GM12872 (cell line): ENCODE data around the gene PSMB2.

ENCODE experiments used
- TF ChIP-seq, protein P1 (sequence below): IDR thresholded peaks from 3 replicates; pipeline ENCODE4 v1.5.1; 2011; ENCODE audit warnings: low read depth, mild to moderate bottlenecking, low read length, moderate library complexity; ENCODE audit not compliant: insufficient read depth

PSMB2 gene

DNA sequence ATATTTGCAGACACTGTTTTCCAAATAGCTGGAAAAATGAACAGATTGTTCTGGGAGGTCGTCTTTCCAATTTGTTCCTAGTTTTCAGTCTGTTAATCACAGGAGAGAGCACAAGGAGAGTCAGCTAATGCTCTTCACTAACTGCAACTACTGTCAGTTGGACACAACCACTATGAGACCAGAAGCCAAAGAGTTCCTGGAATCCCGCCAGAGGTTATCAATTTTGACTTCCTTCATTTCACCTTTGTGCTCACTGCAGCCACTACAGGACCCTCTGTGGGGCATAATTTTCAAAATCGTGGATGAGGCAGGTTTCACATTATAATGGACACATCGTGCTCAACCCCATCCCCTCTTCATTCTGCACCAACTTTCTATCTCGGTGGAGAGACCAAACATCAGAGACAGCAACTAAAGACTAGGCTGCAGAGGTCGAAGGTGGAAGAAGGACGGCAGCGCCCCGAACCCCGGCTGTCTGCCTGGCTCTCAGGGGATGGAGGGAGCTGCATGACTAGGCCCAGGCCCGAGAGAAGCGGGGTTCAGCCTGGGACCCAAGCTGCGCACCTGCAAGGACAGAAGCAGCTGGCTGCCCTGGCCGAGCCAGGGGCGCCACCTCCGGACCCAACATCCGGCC is 84.7 kb downstream of the PSMB2 start:
- TF ChIP-seq, protein P1, sequence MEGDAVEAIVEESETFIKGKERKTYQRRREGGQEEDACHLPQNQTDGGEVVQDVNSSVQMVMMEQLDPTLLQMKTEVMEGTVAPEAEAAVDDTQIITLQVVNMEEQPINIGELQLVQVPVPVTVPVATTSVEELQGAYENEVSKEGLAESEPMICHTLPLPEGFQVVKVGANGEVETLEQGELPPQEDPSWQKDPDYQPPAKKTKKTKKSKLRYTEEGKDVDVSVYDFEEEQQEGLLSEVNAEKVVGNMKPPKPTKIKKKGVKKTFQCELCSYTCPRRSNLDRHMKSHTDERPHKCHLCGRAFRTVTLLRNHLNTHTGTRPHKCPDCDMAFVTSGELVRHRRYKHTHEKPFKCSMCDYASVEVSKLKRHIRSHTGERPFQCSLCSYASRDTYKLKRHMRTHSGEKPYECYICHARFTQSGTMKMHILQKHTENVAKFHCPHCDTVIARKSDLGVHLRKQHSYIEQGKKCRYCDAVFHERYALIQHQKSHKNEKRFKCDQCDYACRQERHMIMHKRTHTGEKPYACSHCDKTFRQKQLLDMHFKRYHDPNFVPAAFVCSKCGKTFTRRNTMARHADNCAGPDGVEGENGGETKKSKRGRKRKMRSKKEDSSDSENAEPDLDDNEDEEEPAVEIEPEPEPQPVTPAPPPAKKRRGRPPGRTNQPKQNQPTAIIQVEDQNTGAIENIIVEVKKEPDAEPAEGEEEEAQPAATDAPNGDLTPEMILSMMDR = no peak

DNA sequence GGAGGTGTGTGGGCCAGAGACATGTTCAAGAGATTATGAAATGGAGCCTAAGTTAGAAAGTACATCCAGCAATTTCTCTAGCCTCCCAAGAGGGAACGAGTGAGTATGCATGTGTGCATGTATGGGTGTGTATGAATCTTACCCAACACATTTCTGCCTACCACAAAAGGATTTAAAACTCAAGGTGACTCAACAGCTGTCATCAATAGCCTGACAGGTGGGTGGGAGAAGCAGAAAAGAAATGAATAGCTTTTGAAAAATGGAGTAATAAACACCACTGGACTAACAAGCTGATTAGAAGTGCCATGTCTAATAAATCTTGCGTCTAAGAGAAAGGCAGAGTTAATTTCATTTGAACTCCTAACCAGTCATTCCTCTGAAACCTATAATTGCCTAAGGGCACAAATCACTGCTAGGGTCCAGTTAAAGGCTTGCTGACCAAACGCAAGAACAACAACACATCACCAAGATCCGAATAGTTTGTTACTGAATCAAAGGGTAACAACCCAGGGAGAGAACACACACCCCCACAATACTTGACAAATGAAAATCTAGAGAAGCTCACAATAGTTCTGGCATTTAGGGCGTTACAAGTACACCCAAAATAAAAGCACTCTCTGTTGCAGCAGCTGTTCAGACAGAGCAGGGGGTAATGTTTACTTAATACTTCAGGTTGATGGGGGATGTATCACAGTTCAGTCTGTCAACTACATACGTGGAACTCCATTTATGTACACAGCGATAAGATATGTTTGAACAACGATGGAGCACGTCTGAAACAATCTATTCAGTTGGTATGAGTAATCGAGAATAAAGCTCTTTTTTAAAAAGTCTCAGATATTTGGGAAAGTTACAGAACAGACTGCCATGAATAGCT is 85.5 kb downstream of the PSMB2 start:
- TF ChIP-seq, protein P1 = no peak

DNA sequence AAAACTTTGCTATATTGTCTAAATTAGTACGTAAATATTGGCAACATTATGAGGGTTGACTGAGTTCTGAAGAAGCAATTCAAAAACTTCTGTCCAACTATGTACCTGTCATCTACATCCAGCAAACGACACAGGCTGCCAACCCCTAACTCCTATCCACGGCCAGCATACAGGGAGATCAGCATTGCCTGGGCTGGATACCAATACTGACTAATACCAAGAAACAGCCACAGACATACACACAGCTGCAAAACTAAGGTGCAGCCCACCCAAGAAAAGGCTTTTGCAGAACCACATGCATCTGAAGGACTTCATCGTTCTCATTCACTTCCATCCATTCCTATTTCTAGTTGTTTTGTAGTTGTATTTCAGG is 86.1 kb downstream of the PSMB2 start:
- TF ChIP-seq, protein P1 = no peak

DNA sequence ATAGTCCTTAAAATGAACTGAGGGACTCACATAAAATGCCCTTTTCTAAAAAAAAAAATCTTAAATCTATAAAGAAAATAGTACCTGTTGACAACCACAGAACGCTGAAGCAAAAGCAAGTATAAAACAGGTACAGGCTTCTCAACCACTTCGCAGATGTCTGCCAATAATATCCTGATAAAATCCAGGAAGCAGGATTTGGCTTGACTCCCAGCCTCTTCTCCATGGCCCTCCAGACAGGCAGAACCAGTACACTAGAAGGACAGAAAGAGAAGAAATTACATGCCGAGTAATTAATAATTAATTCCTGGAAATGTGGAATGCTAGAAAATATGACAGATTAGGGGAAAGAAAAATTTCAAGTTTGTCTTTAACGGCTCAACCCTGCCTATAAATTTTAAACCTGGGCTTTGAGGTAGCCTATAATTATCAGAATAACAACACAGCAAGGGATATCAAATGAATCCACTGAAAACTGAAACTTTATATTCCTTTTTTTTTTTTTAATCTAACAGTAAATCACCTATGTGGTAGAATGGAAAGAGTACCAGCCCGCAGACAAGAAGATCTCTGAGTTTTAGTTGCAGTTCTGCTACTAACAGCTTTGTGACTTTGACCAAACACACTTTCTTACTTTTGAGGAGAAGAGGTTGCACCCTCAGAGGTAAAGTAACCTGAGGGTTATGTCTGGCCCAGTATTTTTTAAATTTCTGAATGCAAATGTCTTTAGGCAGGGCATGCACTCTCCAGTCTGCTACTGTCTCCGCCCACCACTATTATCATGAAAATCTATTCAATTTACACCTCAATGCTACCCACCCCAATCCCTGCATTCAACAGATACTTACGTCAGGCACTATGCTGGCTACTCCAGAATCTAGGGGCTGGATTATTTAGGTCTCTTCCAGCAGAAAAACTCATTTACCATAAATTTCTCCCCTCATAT is 86.8 kb downstream of the PSMB2 start:
- TF ChIP-seq, protein P1 = no peak

DNA sequence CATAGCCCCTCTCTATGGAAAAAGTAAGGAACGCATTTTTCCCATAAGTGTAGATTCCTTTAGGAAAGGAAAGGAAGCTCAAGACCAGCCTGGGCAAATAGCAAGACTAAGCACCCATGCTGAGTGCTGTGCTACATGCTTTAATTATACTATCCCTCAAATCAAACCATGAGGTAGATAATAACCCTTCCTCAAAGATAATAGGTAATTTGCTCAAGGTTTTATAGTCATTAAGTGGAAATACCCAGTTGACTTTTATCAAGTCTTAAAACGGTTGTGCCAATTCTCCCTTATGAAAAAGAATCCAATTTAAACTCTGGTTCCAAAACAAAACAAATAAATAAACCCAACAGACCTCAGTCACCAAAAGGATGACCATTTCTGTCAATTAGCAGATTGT is 87.5 kb downstream of the PSMB2 start:
- TF ChIP-seq, protein P1 = no peak
